ENCODE measurements around the gene GABRR1.

- TF ChIP-seq CTCF (IDR thresholded peaks at IDR 0.05; ENCODE audit: insufficient read depth, low read depth, low read length), result no peak
- TF ChIP-seq EZH2 (IDR thresholded peaks at IDR 0.05; ENCODE audit: insufficient read depth, low read length), result no peak
Measured at GRCh38 chr6:89208551-89208950, 8.6 kb downstream of the GABRR1 start.

All from astrocyte (in vitro differentiated cells and primary cell).